Activated CD8-positive, alpha-beta memory T cell treated with anti-CD3 and anti-CD28 coated beads for 4 hours (primary cell): Measurements from ENCODE around the gene ARHGAP27.
"Not testable (repeated sequence)": the region's sequence is repeated elsewhere in the genome, so short reads cannot be mapped to it uniquely, and the experiment has no call there.

Experiments used
- DNase-seq, 2 donors: peaks; one replicate each; pipeline ENCODE4 v3.0.0-alpha.2; 2020; ENCODE audit warnings: low read depth in 2 of 2

ARHGAP27 gene

GRCh38 chr17:45432405-45433158 is at the start of gene ARHGAP27:
Gene ARHGAP27, minus strand, starts transcription at chr17:45432870. Its CDS starts 2,591 bp downstream, at chr17:45430279.
- DNase-seq, result no peak

GRCh38 chr17:45482317-45482716 is 49.6 kb upstream of the ARHGAP27 start:
- not testable (repeated sequence) for DNase-seq

GRCh38 chr17:45475436-45475835 is 42.8 kb upstream of the ARHGAP27 start:
- not testable (repeated sequence) for DNase-seq

- DNase-seq, result not testable (repeated sequence)
These were observed 39.6 kb upstream of the ARHGAP27 start for GRCh38 chr17:45472249-45472648.

- DNase-seq, result not testable (repeated sequence)
These were observed 36.5 kb upstream of the ARHGAP27 start for GRCh38 chr17:45469204-45469563.

- DNase-seq, result not testable (repeated sequence)
These were observed 35.9 kb upstream of the ARHGAP27 start for GRCh38 chr17:45468293-45469203.

GRCh38 chr17:45461524-45462327 is 29.1 kb upstream of the ARHGAP27 start:
- not testable (repeated sequence) for DNase-seq

- DNase-seq, result not testable (repeated sequence)
These were observed 27.8 kb upstream of the ARHGAP27 start for GRCh38 chr17:45460422-45460821.

- DNase-seq, result not testable (repeated sequence)
These were observed 21.7 kb upstream of the ARHGAP27 start for GRCh38 chr17:45454341-45454740.

- not testable (repeated sequence) for DNase-seq
These were observed 21.1 kb upstream of the ARHGAP27 start for GRCh38 chr17:45453731-45454130.

- DNase-seq, result not testable (repeated sequence)
These were observed 20.5 kb upstream of the ARHGAP27 start for GRCh38 chr17:45453225-45453534.

GRCh38 chr17:45452329-45453224 is 19.9 kb upstream of the ARHGAP27 start:
- DNase-seq, result not testable (repeated sequence)

GRCh38 chr17:45451660-45452059 is 19.0 kb upstream of the ARHGAP27 start:
- DNase-seq, result not testable (repeated sequence)

- DNase-seq, result no peak
These were observed 18.5 kb upstream of the ARHGAP27 start for GRCh38 chr17:45451131-45451530.

GRCh38 chr17:45449708-45450329 is 17.1 kb upstream of the ARHGAP27 start:
- not testable (repeated sequence) for DNase-seq

GRCh38 chr17:45449260-45449659 is 16.6 kb upstream of the ARHGAP27 start:
- not testable (repeated sequence) for DNase-seq

- DNase-seq, result not testable (repeated sequence)
These were observed 15.8 kb upstream of the ARHGAP27 start for GRCh38 chr17:45448483-45448882.

- not testable (repeated sequence) for DNase-seq
These were observed 15.4 kb upstream of the ARHGAP27 start for GRCh38 chr17:45448066-45448465.

GRCh38 chr17:45447650-45448049 is 15.0 kb upstream of the ARHGAP27 start:
- not testable (repeated sequence) for DNase-seq
